ENCODE measurements around the gene CLIC5. TPM values are rescaled to one million over a fixed set of nuclear protein-coding genes. Genes with fewer than 3 reads are reported as not detected.

The CLIC5 gene
- polyA plus RNA-seq, 3 donors, result not detected

GRCh38 chr6:45967363-45967762 lies 48.3 kb downstream of the CLIC5 start:
- WGBS (ENCODE audit: insufficient coverage), result 80% methylated on average over 1 of the region's 1 CpG
- Mint-ChIP-seq H3K4me1 (peaks cover 9% of the 10 kb centered on the region), H3K27ac (no peak overlapping the region), H3K4me3 (no peak overlapping the region), H3K9me3 (peaks cover 2 to 9% (median 5%) of the 10 kb centered on the region in 7 donors), H3K27me3 (ENCODE audit: low read depth in 3 of 3) (peaks cover 0 to 4% (median 2%) of the 10 kb centered on the region in 3 donors), H3K36me3 (no peaks in the 10 kb centered on the region)
- Histone ChIP-seq H2AFZ (ENCODE audit: insufficient read depth, low read depth, low read length, poor library complexity, severe bottlenecking) (no peak overlapping the region), H3K27ac (ENCODE audit: low read depth in 1 of 2, low read length in 2 of 2) (no peak overlapping the region), H3K79me2 (ENCODE audit: insufficient read depth, low read length) (no peaks in the 10 kb centered on the region), H3K36me3 (replicated peaks in 1 of 2; ENCODE audit: control insufficient read depth in 1 of 2, insufficient read depth in 2 of 2, low read length in 2 of 2) (no peaks in the 10 kb centered on the region), H3K4me3 (replicated peaks in 1 of 3; ENCODE audit: low read depth in 2 of 3, low read length in 3 of 3) (no peak overlapping the region), H3K27me3 (ENCODE audit: control insufficient read depth in 2 of 2, insufficient read depth in 2 of 2, low read length in 2 of 2) (no peaks in the 10 kb centered on the region), H3K4me1 (ENCODE audit: control insufficient read depth in 1 of 2, insufficient read depth in 2 of 2, low read length in 2 of 2) (peaks cover 4 to 7% of the 10 kb centered on the region in 2 donors), H4K20me1 (ENCODE audit: insufficient read depth, low read length) (no peaks in the 10 kb centered on the region), H3K9ac (ENCODE audit: insufficient read depth, low read length, poor library complexity, severe bottlenecking) (no peak overlapping the region), H3K9me3 (replicated peaks in 1 of 2; ENCODE audit: control insufficient read depth in 1 of 2, insufficient read depth in 1 of 2, low read length in 2 of 2) (no peaks in the 10 kb centered on the region), H3K4me2 (replicated peaks; ENCODE audit: extremely low read depth, low read length, poor library complexity, severe bottlenecking) (no peak overlapping the region)
- intact Hi-C loops (cut with micrococcal nuclease), result no loop called here
- DNase-seq, result no peak
- TF ChIP-seq CTCF (IDR thresholded peaks at IDR 0.05), result no peak

- H4K20me1 ChIP-seq (ENCODE audit: insufficient read depth, low read length), result no peaks in the 10 kb centered on the region
- Mint-ChIP-seq H3K9me3 (peaks cover 2 to 9% (median 5%) of the 10 kb centered on the region in 7 donors), H3K27me3 (ENCODE audit: low read depth in 3 of 3) (peaks cover 0 to 4% (median 2%) of the 10 kb centered on the region in 3 donors), H3K27ac (no peak overlapping the region), H3K4me3 (no peak overlapping the region), H3K4me1 (peaks cover 9% of the 10 kb centered on the region), H3K36me3 (no peaks in the 10 kb centered on the region)
- intact Hi-C loops (cut with micrococcal nuclease), result no loop called here
- H3K4me3 ChIP-seq (replicated peaks in 1 of 3; ENCODE audit: low read depth in 2 of 3, low read length in 3 of 3), result no peak overlapping the region
- no peak for DNase-seq
- no peaks in the 10 kb centered on the region for H3K79me2 ChIP-seq (ENCODE audit: insufficient read depth, low read length)
- H3K27me3 ChIP-seq (ENCODE audit: control insufficient read depth in 2 of 2, insufficient read depth in 2 of 2, low read length in 2 of 2), result no peaks in the 10 kb centered on the region
- no peaks in the 10 kb centered on the region for H3K9me3 ChIP-seq (replicated peaks in 1 of 2; ENCODE audit: control insufficient read depth in 1 of 2, insufficient read depth in 1 of 2, low read length in 2 of 2)
- H3K36me3 ChIP-seq (replicated peaks in 1 of 2; ENCODE audit: control insufficient read depth in 1 of 2, insufficient read depth in 2 of 2, low read length in 2 of 2), result no peaks in the 10 kb centered on the region
- peaks cover 4 to 7% of the 10 kb centered on the region in 2 donors for H3K4me1 ChIP-seq (ENCODE audit: control insufficient read depth in 1 of 2, insufficient read depth in 2 of 2, low read length in 2 of 2)
- H3K27ac ChIP-seq (ENCODE audit: low read depth in 1 of 2, low read length in 2 of 2), result no peak overlapping the region
- no peak for TF ChIP-seq CTCF (IDR thresholded peaks at IDR 0.05)
- no peak overlapping the region for H3K4me2 ChIP-seq (replicated peaks; ENCODE audit: extremely low read depth, low read length, poor library complexity, severe bottlenecking)
- no peak overlapping the region for H3K9ac ChIP-seq (ENCODE audit: insufficient read depth, low read length, poor library complexity, severe bottlenecking)
- WGBS (ENCODE audit: insufficient coverage), result 52% methylated on average over 2 of the region's 3 CpGs
- H2AFZ ChIP-seq (ENCODE audit: insufficient read depth, low read depth, low read length, poor library complexity, severe bottlenecking), result no peak overlapping the region
These were observed 48.9 kb downstream of the CLIC5 start for GRCh38 chr6:45966797-45967196.

Data from CD14-positive monocyte (primary cell).